Inflammatory macrophage (primary cell): ENCODE results near the gene AFF3.
A peak's percentile ranks its signal among the peaks of the same experiment; 100 is the strongest.
"Not testable (repeated sequence)": the region's sequence is repeated elsewhere in the genome, so short reads cannot be mapped to it uniquely, and the experiment has no call there.

ENCODE experiments used
- DNase-seq, 2 donors: peaks; one replicate each; pipeline ENCODE4 v3.0.0-alpha.2; 2020 to 2022

Gene AFF3

DNA sequence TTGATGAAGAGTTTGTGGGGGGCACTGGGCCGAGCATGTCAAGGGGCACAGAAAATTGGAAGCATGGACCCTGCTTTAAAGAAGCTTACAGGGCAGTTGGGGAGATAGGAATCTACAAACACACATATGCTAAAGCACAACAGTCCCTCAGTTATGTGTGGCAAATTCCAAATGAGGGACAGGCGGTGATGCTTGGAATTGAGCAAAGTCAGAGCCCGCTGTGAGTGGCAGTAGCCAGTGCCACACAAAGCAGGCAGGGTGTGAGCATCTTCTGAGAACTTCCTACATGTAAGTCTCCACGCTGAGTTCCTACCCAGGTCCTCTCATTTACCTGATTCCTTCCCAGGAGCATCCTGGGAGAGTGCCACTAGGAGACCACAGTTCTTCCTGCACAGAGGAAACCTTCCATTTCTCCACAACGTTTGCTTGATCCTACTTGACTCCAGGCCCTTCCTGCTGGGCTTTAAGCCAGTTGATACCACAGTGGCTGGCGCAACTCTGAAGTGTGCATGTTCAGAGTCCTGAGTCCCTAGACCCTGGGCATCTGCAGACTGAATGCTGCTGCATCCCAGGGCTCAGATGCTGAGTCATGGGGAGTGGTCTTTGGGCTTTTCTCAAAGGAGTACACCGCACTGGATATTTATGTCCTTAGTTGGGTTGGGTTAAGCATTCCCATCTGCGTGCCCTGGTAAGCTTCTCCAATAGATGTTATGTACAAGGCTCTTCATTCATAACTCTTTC, 365.3 kb downstream of the AFF3 start:
- no peak for DNase-seq

DNA sequence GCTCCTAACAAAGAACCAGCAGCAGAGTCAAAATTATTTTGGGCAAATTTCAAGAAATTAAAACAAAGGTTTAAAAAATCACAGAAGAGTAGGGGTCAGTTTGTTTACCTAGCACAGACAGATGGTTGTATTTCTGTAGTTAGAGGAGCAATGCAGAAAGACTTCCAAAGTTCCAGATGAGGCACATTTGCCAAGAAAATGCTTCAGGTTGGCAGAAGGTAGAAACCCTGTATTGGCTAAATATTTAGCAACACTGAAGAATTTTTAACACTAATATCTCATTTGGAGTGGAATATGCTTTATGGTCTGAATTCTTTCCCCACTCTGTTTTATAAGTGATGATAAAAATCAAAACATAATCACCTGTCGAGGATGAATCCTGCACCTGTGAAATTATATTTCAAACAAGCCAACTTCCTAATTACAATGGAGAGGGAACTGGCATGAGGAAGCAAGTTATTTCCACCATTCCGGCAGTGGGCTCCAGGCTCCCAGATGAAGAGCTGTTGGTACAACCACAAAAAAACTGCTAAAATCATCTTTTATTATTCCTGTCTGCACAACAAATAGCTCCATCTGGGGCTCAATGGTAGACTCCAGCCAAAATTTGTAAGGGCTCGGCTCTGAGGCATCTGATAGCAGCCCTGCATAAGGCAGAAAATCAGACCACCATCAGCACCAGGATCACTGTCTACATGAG, 366.0 kb downstream of the AFF3 start:
- peak; percentile 18 to 23 for DNase-seq

DNA sequence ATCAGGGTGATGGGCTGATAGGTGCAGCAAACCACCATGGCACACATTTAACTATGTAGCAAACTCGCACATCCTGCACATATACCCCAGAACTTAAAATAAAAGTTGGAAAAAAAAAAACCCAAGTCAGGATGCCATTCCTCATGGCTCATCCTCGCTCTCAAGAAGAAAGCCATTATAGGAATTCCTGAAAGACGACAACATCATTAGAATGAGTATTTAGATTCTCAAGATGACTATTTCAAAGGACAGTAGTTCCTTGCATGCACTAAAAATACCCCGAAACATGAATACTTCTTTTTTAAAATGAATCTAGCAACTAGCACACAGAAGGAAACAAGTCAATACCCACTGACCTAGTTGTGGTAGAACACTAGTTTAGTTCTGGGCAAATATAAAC, 366.8 kb downstream of the AFF3 start:
- DNase-seq, result no peak

DNA sequence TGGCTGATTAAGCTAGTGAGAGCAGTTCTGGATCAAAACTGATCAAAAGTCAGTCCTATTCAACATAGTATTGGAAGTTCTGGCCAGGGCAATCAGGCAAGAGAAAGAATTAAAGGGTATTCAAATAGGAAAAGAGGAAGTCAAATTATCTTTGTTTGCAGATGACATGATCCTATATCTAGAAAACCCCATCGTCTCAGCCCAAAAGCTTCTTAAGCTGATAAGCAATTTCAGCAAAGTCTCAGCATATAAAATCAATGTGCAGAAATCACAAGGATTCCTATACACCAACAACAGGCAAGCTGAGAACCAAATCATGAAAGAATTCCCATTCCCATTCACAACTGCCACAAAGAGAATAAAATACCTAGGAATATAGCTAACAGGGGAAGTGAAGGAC, 368.7 kb downstream of the AFF3 start:
- not testable (repeated sequence) for DNase-seq

DNA sequence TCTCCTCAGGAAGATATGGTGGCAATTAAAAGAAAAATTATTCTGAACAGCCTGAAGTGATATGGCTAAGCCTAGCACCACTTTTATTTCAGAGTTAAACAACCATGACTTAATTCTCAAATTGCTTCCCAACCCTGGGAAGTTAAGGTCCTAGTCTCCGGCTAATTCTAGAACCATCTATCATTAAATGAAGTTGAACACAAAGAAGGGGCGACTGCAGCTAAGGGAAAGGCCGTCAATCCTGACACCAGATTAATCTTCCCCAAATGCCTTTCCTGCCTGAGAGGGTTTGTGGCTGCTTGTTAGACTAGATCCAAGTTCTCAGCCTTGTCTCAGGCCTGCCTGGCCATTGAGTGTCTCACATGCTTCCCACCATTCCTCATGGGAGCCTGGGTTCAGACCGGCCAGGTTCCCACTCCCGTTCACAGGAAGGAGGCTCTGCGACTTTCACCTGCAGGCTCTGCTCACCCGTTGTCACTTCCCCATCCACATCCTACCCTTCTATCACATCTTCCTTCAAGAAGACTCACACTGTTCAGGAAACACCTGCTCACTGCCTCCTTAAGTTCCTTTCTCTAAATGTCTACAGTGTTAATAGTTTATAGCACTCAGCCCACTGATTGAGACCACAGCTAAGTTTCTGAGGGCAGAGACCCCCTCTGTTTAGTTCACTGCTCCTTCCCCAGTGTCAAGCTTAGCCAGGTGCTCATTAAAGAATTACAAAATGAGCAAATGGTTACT, 369.6 kb downstream of the AFF3 start:
- no peak for DNase-seq

DNA sequence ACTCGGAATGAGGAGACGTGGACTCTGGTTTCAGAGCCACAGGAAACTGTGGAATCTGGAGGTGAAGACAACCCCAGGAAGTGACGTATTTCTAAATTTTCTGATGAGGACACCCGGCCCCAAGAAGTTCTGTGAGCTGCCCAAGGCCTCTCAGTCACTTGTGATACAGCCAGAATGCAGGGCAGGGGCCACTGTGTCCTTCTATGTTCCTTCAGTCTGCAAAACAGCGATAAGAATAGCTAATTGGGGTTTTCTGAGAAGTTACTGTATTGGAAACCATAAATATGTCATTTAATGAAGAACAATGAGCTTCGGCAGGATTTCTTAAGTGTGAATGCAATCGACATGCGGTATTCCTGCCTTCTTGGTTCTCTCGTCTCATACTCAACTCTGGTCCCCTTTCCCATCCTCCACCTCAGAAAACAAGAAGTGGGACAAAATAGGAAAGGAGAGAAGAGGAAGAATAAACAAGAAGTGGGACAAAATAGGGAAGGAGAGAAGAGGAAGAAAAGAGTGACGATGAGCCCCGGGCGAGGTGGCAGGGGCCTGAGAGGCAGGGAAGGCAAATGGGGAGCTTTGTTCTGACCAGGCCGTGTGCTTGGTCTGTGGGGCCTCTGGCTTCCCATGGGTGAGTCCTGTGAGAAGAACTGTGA, 370.6 kb downstream of the AFF3 start:
- DNase-seq, result peak; percentile 79 to 90

DNA sequence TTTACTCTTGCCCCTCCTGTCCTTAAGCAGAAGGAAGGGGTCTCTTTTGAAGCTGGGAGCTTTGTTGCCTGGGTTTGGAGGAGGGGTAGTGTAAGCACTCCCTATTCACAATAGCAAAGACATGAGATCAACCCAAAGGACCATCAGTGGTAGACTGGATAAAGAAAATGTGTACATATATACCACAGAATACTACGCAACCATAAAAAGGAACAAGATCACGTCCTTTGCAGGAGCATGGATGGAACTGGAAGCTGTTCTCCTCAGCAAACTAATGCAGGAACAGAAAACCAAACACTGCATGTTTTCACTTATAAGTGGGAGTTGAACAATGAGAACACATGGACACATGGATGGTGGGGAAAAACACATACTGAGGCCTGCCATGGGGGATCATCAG, 371.5 kb downstream of the AFF3 start:
- DNase-seq, result peak; percentile 55 to 58

DNA sequence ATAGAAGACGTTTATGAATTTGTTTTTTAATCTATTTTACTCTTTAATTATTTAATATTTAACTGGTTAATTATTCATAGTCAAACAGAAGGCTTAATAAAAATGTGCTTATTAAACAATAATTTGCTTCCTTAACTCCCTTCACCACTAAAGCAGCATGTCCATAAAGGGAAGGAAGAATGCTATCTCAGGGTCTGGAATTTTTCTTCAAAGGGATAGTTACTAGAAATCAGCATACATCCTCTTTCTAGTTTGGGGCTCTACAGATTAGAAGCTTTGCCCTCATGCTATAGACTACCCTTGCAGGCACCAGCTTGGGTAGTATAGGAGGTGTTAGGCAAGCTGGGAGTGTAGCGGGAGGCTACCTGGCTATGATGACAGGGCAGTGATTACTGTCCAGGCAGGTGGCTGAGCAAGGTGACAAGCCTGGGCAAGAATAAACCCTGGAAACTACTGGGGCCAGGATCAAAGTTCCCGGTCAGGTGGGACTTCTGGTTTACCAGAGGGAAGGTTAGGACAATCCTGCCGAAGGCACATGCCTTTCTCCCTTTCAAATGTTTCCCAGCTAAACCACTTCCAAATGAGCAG, 376.6 kb downstream of the AFF3 start:
- no peak for DNase-seq

DNA sequence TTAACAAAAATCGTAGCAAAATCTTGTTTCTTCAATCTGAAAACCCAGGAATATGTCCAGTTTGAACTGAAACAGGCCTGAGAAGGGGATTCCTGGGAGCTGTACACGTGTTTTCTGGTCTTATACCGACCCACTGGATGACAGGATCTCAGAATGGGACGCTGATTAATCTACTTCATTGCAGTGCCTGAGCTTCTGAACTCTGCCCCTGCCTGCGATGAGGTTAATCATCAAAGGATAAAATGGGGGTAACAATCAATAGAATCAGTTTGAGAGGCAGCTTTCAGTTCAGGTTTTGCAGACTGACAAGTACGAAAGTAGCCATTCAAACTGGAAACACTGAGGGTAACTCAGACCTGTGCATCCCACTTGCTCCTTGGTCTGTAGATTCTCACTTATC, 378.6 kb downstream of the AFF3 start:
- no peak for DNase-seq

DNA sequence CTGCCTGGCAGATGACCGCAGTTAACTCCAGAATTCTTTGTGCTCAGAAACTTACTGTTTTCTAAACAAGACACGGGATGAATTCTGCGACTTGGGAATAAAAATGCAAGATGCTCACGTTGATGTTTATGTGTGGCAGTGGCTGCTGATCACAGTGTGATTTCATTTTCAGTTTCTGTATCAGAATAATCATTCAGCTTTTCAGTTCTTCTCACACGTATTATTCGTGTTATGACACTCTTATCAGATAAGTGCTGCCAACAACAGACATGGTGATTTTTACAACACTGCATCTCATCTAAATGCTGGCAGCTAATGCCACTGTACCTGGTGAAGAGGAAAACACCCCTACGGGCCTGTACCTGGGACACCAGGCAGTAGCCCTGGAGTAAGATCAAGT, 379.7 kb downstream of the AFF3 start:
- no peak for DNase-seq

DNA sequence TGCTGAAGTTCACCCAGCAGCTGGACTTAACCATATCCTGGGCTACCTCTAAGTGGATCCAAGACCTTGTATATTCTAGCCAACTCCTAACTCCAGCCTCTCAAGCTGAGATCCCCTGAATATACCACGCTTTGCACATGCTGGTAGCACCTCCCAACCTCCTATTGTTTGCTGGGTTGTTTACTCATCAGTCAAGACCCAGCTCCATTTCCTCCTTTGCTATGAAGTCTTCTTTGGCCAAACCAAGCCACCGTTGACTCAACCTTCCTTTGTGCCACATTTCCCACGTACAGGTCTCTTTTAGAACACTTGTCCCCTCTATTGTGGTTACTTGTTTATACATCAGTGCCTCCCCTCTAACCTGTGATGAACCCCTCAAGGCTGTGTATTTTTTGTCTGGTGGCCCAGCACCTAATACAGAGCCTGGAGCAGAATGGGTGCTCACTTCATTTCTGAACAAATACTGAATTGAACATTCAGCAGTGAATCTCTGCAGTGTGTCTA, 384.7 kb downstream of the AFF3 start:
- DNase-seq, result no peak

DNA sequence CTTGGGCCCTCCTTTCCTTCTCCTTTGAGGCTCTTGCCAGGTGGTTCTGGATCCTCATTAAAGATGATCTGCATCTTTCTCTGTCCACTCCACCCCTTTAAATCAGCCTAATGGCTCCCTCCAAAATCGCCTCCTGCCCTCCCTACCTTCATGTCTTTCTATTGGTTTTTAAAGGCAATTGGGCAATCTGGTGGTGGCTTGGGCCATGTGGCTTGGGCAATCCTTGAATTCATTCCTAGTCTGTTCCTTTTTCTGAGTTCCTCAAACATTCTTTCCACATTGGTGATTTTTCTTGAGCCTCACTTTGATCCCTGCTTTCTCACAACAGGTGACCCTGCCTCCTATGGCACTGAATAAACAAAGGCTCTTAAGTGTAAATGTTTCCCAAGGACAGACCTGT, 386.3 kb downstream of the AFF3 start:
- peak; percentile 83 to 90 for DNase-seq

DNA sequence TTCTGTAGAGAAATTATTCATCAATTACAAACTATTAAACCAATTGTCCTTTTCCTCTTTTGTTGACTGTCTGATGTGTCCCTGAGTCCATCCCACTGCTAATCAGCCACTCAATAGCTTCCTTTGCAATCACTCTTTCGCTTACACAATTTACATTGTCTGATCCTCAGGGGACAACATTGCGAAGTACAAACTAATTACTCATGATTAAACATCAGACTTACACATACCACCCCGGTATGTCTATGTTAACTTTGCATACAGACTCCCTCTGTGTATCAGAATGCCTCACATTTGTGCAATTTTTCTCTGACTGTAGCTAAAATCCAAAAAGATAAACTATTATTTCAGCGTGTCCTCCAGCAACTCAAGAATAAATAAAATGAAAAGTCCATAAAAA, 388.2 kb downstream of the AFF3 start:
- peak; percentile 56 to 73 for DNase-seq

DNA sequence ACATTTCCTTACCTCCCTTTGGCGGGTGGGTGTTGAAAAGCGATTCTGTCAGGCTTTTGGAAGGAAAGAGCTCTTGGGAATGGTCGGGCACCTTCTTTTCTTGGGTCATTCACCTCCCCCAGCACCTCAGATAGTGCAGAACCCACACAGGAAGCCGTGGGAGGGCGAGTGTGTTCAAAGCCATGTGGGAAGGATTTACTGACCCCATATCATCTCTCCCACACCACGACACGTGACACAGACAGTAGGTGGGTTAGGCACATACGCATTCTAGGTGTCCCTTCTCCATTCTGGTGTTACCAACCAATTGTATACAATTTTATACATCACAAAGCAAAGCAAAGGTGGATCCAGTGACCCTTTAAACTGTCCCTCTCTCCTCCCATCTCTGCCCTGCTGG, 388.9 kb downstream of the AFF3 start:
- peak in 1 of 2 donors; percentile 18 for DNase-seq

DNA sequence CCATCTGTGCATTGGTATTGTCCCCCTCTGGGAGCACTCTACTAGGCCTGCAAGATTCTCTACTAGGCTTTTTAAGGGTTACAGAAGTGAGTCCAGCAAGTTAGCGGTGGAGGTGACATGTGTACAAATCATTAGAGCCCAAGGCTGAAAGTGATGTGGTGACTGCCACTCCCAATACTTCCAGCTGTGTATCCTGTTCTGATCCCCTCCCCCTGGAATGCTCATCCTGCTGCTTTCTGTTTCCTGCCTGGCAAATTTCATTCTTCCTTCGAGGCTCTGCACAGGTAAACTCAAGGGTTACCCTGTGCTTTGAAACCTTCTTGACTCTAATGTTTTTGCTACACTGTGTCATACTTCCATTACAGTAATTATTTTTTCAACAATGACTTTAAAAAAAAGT, 394.0 kb downstream of the AFF3 start:
- no peak for DNase-seq

DNA sequence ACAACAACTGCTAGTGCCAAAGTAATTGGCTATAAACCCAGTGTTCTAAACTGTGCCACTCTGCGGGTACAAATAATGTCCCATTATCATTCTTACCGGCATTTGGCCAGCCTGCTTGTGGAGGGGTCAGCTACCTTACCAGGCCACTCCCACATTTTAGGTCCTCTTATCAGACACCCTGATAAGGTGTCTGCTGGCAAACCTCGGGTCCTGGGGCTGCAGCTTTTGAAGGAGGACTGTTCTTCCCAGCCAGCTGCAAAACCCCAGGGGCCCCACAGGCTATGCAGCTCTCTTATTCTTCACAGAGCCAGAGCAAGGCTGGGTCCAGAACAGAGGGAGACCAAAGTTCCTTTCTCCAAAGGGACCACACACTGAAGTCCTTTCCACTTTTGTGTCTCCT, 394.5 kb downstream of the AFF3 start:
- DNase-seq, result no peak

DNA sequence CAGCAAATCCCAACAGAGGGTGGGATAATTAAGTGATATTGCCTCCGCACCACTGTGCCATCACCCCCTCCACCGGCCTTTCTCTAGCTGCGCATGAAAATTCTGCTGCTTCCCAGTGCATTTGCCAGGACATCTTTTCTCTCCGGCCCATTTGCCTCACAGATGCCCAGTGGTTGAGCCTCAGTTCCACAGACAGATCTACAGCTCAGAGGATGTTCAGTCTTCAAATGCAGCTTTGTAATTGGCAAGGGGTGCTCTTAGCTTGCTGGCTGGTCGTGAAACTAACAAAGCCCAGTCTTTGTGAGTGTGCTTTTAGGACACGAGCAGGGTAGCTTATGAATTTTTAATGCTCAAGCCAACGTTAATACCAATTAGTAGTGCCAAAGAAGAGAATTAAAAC, 399.2 kb downstream of the AFF3 start:
- no peak for DNase-seq

DNA sequence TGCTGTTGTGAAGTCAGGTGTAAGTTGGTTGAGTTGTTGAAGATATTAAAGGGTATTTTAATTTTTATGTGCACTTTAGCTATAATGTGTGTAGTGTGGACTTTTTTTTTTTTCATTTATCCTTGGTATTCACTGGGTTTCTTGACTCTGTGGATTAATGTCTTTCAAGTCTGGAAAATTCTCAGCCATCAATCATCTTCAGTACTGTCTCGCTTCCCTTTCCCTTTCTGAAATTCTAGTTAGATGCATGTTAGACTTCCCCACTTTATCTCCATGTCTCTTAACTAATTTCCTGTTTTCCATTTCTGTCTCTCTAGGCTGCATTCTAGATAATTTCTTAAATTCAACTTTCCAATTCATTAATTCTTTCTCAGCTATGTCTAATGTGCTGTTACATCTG, 404.9 kb downstream of the AFF3 start:
- no peak for DNase-seq

DNA sequence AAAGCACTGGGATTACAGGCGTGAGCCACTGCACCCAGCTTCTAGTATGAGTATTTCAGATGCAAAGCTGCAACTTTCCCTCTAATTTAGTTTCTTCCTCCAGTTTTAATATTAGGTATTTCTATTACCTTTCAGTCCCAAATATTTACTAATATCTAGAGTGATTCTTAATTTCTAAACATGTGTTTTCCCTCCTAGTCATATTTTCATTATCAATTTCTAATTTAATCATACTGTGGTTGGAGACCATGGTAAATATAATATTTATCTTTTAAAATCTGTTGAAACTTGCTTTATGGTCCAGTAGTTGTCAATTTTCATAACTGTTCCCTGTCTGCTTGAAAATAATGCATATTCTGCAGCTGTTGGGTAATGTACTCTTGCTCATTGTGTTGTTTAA, 406.6 kb downstream of the AFF3 start:
- no peak for DNase-seq

DNA sequence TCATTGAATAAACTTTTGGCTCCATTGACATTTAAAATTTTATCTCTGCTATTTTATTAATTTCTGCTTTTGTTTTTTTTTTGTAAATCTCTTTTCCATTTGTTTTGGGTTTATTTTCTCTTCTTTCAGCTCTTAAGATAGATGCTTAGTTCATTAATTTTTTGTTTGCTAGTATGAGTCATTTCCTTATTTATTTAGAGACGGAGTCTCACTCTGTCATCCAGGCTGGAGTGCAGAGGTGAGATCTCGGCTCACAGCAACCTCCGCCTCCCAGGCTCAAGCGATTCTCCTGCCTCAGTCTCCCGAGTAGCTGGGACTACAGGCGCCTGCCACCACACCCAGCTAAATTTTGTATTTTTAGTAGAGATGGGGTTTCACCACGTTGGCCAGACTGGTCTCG, 407.1 kb downstream of the AFF3 start:
- not testable (repeated sequence) for DNase-seq

DNA sequence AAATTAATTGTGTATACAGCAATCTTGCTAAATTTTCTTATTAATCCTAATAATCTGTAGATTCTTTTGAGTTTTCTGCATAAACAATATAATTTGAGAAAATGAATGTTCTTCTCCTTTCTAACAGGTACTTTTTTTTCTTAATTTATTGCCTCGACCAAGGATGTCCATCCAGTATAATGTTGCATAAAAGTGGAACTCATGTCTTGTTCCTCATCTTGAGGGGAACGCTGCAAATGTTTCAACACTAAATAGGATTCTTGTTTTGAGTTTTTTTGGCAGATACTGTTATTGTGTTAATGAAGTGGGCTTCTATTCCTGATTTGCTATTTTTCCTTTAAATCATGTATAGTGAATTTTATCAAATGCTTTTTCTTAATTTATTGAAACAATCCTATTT, 408.2 kb downstream of the AFF3 start:
- peak; percentile 38 to 64 for DNase-seq
